ENCODE data around the gene ZNF43. TPM values are rescaled to one million over a fixed set of nuclear protein-coding genes. Genes with fewer than 3 reads are reported as not detected.

Gene ZNF43
- total and polyA plus RNA-seq, 2 of the 13 experiments (the other 11 are each of a cell fraction or from before 2014, with no cell fraction given) = 2.9 to 8.5 TPM

GRCh38 chr19:21835810-21836444 is at the start of gene ZNF43 (continued):
- TF ChIP-seq NFAT5 (CRISPR knock-in tag; IDR thresholded peaks at IDR 0.05) = no peak
- peak; percentile 79 for TF ChIP-seq YY1 (IDR thresholded peaks at IDR 0.05; ENCODE audit: insufficient read depth, insufficient replicate concordance, low read depth, low read length)
- no peak for TF ChIP-seq SP1 (IDR thresholded peaks at IDR 0.05)
- TF ChIP-seq SP1 (CRISPR knock-in tag; IDR thresholded peaks at IDR 0.05) = no peak
- 0 out of 2 replicates have a peak, but pooled peaks have one; percentile 39 for TF ChIP-seq ZNF816 (CRISPR knock-in tag; IDR thresholded peaks at IDR 0.05; ENCODE audit: borderline replicate concordance)
- TF ChIP-seq, protein P1, sequence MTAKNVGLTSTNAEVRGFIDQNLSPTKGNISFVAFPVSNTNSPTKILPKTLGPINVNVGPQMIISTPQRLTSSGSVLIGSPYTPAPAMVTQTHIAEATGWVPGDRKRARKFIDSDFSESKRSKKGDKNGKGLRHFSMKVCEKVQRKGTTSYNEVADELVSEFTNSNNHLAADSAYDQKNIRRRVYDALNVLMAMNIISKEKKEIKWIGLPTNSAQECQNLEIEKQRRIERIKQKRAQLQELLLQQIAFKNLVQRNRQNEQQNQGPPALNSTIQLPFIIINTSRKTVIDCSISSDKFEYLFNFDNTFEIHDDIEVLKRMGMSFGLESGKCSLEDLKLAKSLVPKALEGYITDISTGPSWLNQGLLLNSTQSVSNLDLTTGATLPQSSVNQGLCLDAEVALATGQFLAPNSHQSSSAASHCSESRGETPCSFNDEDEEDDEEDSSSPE (CRISPR knock-in tag; IDR thresholded peaks at IDR 0.05) = peak; percentile 73
- TF ChIP-seq GATAD1 (CRISPR knock-in tag; IDR thresholded peaks at IDR 0.05) = peak; percentile 41; the same call in 1 of the 2 replicates
- peak; percentile 43; the same call in 1 of the 2 replicates for TF ChIP-seq REPIN1 (CRISPR knock-in tag; IDR thresholded peaks at IDR 0.05; ENCODE audit: borderline replicate concordance, low read depth)
- TF ChIP-seq, protein P2, sequence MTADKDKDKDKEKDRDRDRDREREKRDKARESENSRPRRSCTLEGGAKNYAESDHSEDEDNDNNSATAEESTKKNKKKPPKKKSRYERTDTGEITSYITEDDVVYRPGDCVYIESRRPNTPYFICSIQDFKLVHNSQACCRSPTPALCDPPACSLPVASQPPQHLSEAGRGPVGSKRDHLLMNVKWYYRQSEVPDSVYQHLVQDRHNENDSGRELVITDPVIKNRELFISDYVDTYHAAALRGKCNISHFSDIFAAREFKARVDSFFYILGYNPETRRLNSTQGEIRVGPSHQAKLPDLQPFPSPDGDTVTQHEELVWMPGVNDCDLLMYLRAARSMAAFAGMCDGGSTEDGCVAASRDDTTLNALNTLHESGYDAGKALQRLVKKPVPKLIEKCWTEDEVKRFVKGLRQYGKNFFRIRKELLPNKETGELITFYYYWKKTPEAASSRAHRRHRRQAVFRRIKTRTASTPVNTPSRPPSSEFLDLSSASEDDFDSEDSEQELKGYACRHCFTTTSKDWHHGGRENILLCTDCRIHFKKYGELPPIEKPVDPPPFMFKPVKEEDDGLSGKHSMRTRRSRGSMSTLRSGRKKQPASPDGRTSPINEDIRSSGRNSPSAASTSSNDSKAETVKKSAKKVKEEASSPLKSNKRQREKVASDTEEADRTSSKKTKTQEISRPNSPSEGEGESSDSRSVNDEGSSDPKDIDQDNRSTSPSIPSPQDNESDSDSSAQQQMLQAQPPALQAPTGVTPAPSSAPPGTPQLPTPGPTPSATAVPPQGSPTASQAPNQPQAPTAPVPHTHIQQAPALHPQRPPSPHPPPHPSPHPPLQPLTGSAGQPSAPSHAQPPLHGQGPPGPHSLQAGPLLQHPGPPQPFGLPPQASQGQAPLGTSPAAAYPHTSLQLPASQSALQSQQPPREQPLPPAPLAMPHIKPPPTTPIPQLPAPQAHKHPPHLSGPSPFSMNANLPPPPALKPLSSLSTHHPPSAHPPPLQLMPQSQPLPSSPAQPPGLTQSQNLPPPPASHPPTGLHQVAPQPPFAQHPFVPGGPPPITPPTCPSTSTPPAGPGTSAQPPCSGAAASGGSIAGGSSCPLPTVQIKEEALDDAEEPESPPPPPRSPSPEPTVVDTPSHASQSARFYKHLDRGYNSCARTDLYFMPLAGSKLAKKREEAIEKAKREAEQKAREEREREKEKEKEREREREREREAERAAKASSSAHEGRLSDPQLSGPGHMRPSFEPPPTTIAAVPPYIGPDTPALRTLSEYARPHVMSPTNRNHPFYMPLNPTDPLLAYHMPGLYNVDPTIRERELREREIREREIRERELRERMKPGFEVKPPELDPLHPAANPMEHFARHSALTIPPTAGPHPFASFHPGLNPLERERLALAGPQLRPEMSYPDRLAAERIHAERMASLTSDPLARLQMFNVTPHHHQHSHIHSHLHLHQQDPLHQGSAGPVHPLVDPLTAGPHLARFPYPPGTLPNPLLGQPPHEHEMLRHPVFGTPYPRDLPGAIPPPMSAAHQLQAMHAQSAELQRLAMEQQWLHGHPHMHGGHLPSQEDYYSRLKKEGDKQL (CRISPR knock-in tag; IDR thresholded peaks at IDR 0.05; ENCODE audit: low read depth) = no peak
- TF ChIP-seq, protein P3, sequence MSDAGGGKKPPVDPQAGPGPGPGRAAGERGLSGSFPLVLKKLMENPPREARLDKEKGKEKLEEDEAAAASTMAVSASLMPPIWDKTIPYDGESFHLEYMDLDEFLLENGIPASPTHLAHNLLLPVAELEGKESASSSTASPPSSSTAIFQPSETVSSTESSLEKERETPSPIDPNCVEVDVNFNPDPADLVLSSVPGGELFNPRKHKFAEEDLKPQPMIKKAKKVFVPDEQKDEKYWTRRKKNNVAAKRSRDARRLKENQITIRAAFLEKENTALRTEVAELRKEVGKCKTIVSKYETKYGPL (CRISPR knock-in tag; IDR thresholded peaks at IDR 0.05) = no peak
- TF ChIP-seq ARNTL (CRISPR knock-in tag; IDR thresholded peaks at IDR 0.05) = no peak
- no peak for TF ChIP-seq SRF (IDR thresholded peaks at IDR 0.05; ENCODE audit: low read depth, low read length)
- peak; percentile 71; the same call in 1 of the 2 replicates for TF ChIP-seq KDM2A (CRISPR knock-in tag; IDR thresholded peaks at IDR 0.05; ENCODE audit: borderline replicate concordance, low read depth)
- peak; percentile 71 to 87 for TF ChIP-seq POLR2A (IDR thresholded peaks at IDR 0.05; ENCODE audit: insufficient read depth in 1 of 2, low read depth in 2 of 2, low read length in 2 of 2)
- TF ChIP-seq NFE2L2 (IDR thresholded peaks at IDR 0.05; ENCODE audit: low read length) = no peak
- TF ChIP-seq ATAD3A (CRISPR knock-in tag; IDR thresholded peaks at IDR 0.05) = no peak
- no peak for TF ChIP-seq ZNF891 (CRISPR knock-in tag; IDR thresholded peaks at IDR 0.05)
- peak; percentile 6; the same call in 1 of the 2 replicates for TF ChIP-seq BHLHE40 (IDR thresholded peaks at IDR 0.05; ENCODE audit: low read length)
